ENCODE results near the gene RSBN1. TPM values are rescaled to one million over a fixed set of nuclear protein-coding genes. Genes with fewer than 3 reads are reported as not detected.
"Not testable (repeated sequence)": the region's sequence is repeated elsewhere in the genome, so short reads cannot be mapped to it uniquely, and the experiment has no call there.

The RSBN1 gene
- total RNA-seq, 2 donors from 2014 or later, result 14.2 to 17.4 TPM

DNA sequence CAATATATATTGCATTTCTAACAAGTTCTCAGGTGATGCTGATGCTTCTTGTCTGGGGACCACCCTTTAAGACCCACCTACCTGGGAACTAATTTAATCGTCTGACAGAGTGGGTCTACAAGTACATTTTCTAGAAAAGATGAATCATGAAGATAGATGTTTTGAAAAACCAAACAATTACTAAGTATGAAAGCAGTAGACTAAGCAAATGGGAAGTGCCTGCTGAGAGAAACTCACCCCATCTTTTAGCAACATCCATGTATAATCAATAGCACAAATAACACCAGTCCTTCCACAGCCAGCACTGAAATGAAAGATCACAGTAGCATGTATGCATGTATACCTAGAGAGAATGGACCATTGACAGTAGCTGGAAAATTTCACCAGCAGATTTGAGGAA lies 42.0 kb upstream of the RSBN1 start:
- Histone ChIP-seq H3K36me3 (replicated peaks in 1 of 2; ENCODE audit: insufficient read depth in 1 of 2, low read depth in 2 of 2) (no peaks in the 10 kb centered on the region), H3K9me3 (no peaks in the 10 kb centered on the region), H3K27ac (no peak overlapping the region), H3K27me3 (no peaks in the 10 kb centered on the region), H3K4me3 (no peak overlapping the region), H3K4me1 (no peaks in the 10 kb centered on the region)
- DNase-seq, result no peak
- TF ChIP-seq CTCF (IDR thresholded peaks at IDR 0.05), result no peak
- no peak for TF ChIP-seq POLR2A (IDR thresholded peaks at IDR 0.05)
- intact Hi-C loops (cut with DNase I), result no loop called here
- WGBS, 2 donors, result 82 to 85% methylated on average over 1 of the region's 1 CpG
- no peak for ATAC-seq

DNA sequence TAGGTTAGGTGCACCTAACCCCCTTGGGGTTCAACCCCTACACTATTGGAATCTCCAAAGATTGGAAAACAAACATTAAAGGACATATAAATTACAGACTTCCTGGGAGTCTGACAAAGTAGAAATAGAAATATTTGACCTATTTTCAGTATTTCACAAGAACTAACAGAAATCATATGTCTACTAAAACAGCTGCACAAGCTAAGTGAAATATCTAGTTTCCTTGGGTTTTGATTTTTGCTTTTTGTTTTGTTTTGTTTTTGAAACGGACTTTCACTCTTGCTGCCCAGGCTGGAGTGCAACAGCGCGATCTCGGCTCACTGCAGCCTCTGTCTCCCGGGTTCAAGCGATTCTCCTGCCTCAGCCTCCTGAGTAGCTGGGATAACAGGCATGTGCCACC lies 40.4 kb upstream of the RSBN1 start:
- WGBS, 2 donors, result 71 to 84% methylated on average over 6 of the region's 6 CpGs
- H3K27me3 ChIP-seq; H3K27ac ChIP-seq; H3K4me1 ChIP-seq; DNase-seq; H3K9me3 ChIP-seq; H3K4me3 ChIP-seq; ATAC-seq; H3K36me3 ChIP-seq (replicated peaks in 1 of 2; ENCODE audit: insufficient read depth in 1 of 2, low read depth in 2 of 2); intact Hi-C loops (cut with DNase I): not testable (repeated sequence)

- ATAC-seq (no peak), DNase-seq (no peak)
- H3K36me3 ChIP-seq (replicated peaks in 1 of 2; ENCODE audit: insufficient read depth in 1 of 2, low read depth in 2 of 2), result no peaks in the 10 kb centered on the region
- TF ChIP-seq POLR2A (IDR thresholded peaks at IDR 0.05) (no peak), CTCF (IDR thresholded peaks at IDR 0.05) (no peak)
- H3K4me1 ChIP-seq, result no peaks in the 10 kb centered on the region
- no peaks in the 10 kb centered on the region for H3K9me3 ChIP-seq
- no peak overlapping the region for H3K4me3 ChIP-seq
- H3K27ac ChIP-seq, result no peak overlapping the region
- intact Hi-C loops (cut with DNase I), result no loop called here
- WGBS, 2 donors, result 63 to 73% methylated on average over 3 of the region's 3 CpGs
- H3K27me3 ChIP-seq, result no peaks in the 10 kb centered on the region
Observed at GRCh38 chr1:113850127-113850796, 38.0 kb upstream of the RSBN1 start.

DNA sequence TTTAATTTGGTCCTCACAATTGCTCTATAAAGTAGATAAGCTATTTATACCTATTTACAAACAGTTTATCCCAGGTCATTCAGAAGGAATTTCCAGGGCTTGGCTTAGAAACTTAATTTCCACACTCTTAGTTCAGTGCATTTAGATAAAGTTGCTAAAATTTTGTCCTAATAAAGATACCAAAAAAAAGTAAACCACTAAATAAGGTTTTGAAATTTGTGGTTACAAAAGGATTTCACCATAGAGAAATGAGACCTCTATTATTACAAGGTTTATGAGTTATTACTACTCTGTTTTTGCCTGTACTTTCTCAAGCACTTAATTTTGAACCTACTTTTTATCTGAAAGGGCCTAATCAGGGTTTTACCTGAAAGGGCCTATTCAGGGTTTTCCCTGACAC lies 36.8 kb upstream of the RSBN1 start:
- no peak overlapping the region for H3K27ac ChIP-seq
- TF ChIP-seq CTCF (IDR thresholded peaks at IDR 0.05), result no peak
- no peak for TF ChIP-seq POLR2A (IDR thresholded peaks at IDR 0.05)
- no peak overlapping the region for H3K4me3 ChIP-seq
- ATAC-seq (no peak), DNase-seq (no peak)
- no peaks in the 10 kb centered on the region for H3K36me3 ChIP-seq (replicated peaks in 1 of 2; ENCODE audit: insufficient read depth in 1 of 2, low read depth in 2 of 2)
- intact Hi-C loops (cut with DNase I), result no loop called here
- no peaks in the 10 kb centered on the region for H3K9me3 ChIP-seq
- H3K4me1 ChIP-seq, result no peaks in the 10 kb centered on the region
- H3K27me3 ChIP-seq, result no peaks in the 10 kb centered on the region

GRCh38 chr1:113846391-113847035 lies 34.2 kb upstream of the RSBN1 start:
- H3K9me3 ChIP-seq, result no peaks in the 10 kb centered on the region
- DNase-seq (no peak), ATAC-seq (no peak)
- intact Hi-C loops (cut with DNase I), result no loop called here
- no peak overlapping the region for H3K27ac ChIP-seq
- H3K36me3 ChIP-seq (replicated peaks in 1 of 2; ENCODE audit: insufficient read depth in 1 of 2, low read depth in 2 of 2), result no peaks in the 10 kb centered on the region
- no peaks in the 10 kb centered on the region for H3K4me1 ChIP-seq
- no peak overlapping the region for H3K4me3 ChIP-seq
- TF ChIP-seq POLR2A (IDR thresholded peaks at IDR 0.05) (no peak), CTCF (IDR thresholded peaks at IDR 0.05) (no peak)
- 63 to 68% methylated on average over 2 of the region's 2 CpGs for WGBS, 2 donors
- H3K27me3 ChIP-seq, result no peaks in the 10 kb centered on the region

All from body of pancreas (tissue), 4 donors.